Endothelial cell of umbilical vein (primary cell): Measurements from ENCODE around the gene UBE2D2. TPM values are rescaled to one million over a fixed set of nuclear protein-coding genes. Genes with fewer than 3 reads are reported as not detected.

Experiments
- BruUV-seq: library from RNA; stranded (reverse); fragments of 400-500 nt; replicated peaks from 2 replicates; lab custom pipeline; 2021; lab: Mats Ljungman, UMichigan
- CTCF ChIA-PET: fragments of 300-600, 350-600 bp; sonication (Branson Sonifier 250); formaldehyde crosslinking; loops from one replicate; lab custom pipeline; 2021; ENCODE audit warnings: antibody characterized with exemption, inconsistent platforms; lab: Charles Lee
- POLR2A ChIA-PET: fragments of 300-600, 350-600 bp; sonication (Branson Sonifier 250); formaldehyde crosslinking; loops from one replicate; lab custom pipeline; 2021; ENCODE audit warnings: antibody characterized with exemption, inconsistent platforms; lab: Charles Lee
- DNase-seq: peaks from one replicate; pipeline ENCODE4 v3.0.0-alpha.2; 2011; ENCODE audit warnings: low read depth, low spot score
- FAIRE-seq: peaks from 2 replicates; lab custom pipeline; 2011; peaks lifted over from hg19 to GRCh38; lab: Jason Lieb, UNC
- H2AFZ ChIP-seq: 2 replicates; pipeline ENCODE4 v1.6.0; 2012; ENCODE audit warnings: low read depth, low read length, control low read depth, inconsistent platforms
- H3K27ac ChIP-seq: 2 replicates; pipeline ENCODE4 v1.5.1; 2011; ENCODE audit warnings: low read depth, mild to moderate bottlenecking, control low read depth, low read length, moderate library complexity; ENCODE audit not compliant: insufficient read depth
- H3K27me3 ChIP-seq, 2 experiments: 2 replicates each; pipeline versions ENCODE4 v1.6.0 to v1.6.1; 2011; ENCODE audit warnings: low read length in 2 of 2, mixed read lengths in 1 of 2; ENCODE audit not compliant: control insufficient read depth in 2 of 2, insufficient read depth in 2 of 2
- H3K36me3 ChIP-seq, 2 experiments: 2 replicates in 1 of 2; 3 replicates in 1 of 2; pipeline ENCODE4 v1.5.1; 2011; ENCODE audit warnings: low read length in 2 of 2, mild to moderate bottlenecking in 1 of 2, moderate library complexity in 1 of 2; ENCODE audit not compliant: control insufficient read depth in 2 of 2, insufficient read depth in 2 of 2; ENCODE audit errors: extremely low read depth in 1 of 2
- H3K4me1 ChIP-seq: 3 replicates; pipeline ENCODE4 v1.5.1; 2011; ENCODE audit warnings: mild to moderate bottlenecking, low read length; ENCODE audit not compliant: control insufficient read depth, insufficient read depth; ENCODE audit errors: extremely low read depth
- H3K4me2 ChIP-seq: 2 replicates; pipeline ENCODE4 v1.6.1; 2011; ENCODE audit warnings: low read length, control low read depth, mixed read lengths; ENCODE audit not compliant: insufficient read depth
- H3K4me3 ChIP-seq, 3 experiments: fragments of 200-600 bp in 1 of 3; sonication (generic), shearing (Covaris generic) in 1 of 3; replicated peaks in 1 of 3; 2 replicates each; pipeline ENCODE4 v1.5.1; 2011 to 2016; ENCODE audit warnings: control low read depth in 3 of 3, low read length in 3 of 3, mild to moderate bottlenecking in 2 of 3, inconsistent platforms in 1 of 3, low read depth in 1 of 3, moderate library complexity in 1 of 3; ENCODE audit not compliant: insufficient read depth in 1 of 3
- H3K79me2 ChIP-seq: 2 replicates; pipeline ENCODE4 v1.6.0; 2012; ENCODE audit warnings: low read length, inconsistent platforms; ENCODE audit not compliant: control insufficient read depth, insufficient read depth
- H3K9ac ChIP-seq: replicated peaks from 2 replicates; pipeline ENCODE3; 2011; ENCODE audit warnings: low read length, control low read depth; ENCODE audit not compliant: insufficient read depth; ENCODE audit errors: extremely low read depth
- H3K9me1 ChIP-seq: replicated peaks from 3 replicates; pipeline ENCODE4 v1.6.0; 2011; ENCODE audit warnings: mild to moderate bottlenecking, low read length; ENCODE audit not compliant: control insufficient read depth, insufficient read depth; ENCODE audit errors: extremely low read depth
- H3K9me3 ChIP-seq: replicated peaks from 2 replicates; pipeline ENCODE4 v1.5.1; 2012; ENCODE audit warnings: low read length, inconsistent platforms; ENCODE audit not compliant: control insufficient read depth, insufficient read depth
- H4K20me1 ChIP-seq: replicated peaks from 2 replicates; pipeline ENCODE3; 2011; ENCODE audit warnings: mild to moderate bottlenecking, low read length; ENCODE audit not compliant: control insufficient read depth, insufficient read depth; ENCODE audit errors: extremely low read depth
- CTCF ChIP-seq, 2 donors: IDR thresholded peaks; 1 replicate in 1 of 2; 2 replicates in 1 of 2; pipeline ENCODE4 v1.5.1; 2011; ENCODE audit warnings: low read length in 2 of 2, mild to moderate bottlenecking in 2 of 2, moderate library complexity in 2 of 2, control low read depth in 1 of 2, inconsistent platforms in 1 of 2, low read depth in 1 of 2; ENCODE audit not compliant: insufficient read depth in 1 of 2; ENCODE audit errors: extremely low read depth in 1 of 2
- EZH2 ChIP-seq: IDR thresholded peaks from 2 replicates; pipeline ENCODE4 v1.6.1; 2012; ENCODE audit warnings: borderline replicate concordance, low read depth, mild to moderate bottlenecking, moderate library complexity, low read length, inconsistent platforms; ENCODE audit not compliant: severe bottlenecking
- FOS ChIP-seq: IDR thresholded peaks from 2 replicates; pipeline ENCODE4 v1.6.1; 2011; ENCODE audit warnings: mild to moderate bottlenecking, low read length, moderate library complexity, borderline replicate concordance; ENCODE audit not compliant: insufficient read depth
- GATA2 ChIP-seq: IDR thresholded peaks from 2 replicates; pipeline ENCODE4 v1.7.0; 2011; ENCODE audit warnings: low read depth, mild to moderate bottlenecking, moderate library complexity, mixed read lengths, low read length; ENCODE audit not compliant: insufficient read length, insufficient read depth
- JUN ChIP-seq: IDR thresholded peaks from 2 replicates; pipeline ENCODE4 v1.6.1; 2011; ENCODE audit warnings: borderline replicate concordance, low read depth; ENCODE audit not compliant: insufficient read length, insufficient read depth
- MAX ChIP-seq: IDR thresholded peaks from 2 replicates; pipeline ENCODE4 v1.6.1; 2011; ENCODE audit not compliant: insufficient read depth, insufficient read length
- MYC ChIP-seq: IDR thresholded peaks from one replicate; pipeline ENCODE4 v1.6.1; 2011; ENCODE audit warnings: mild to moderate bottlenecking, low read depth, low read length
- POLR2A ChIP-seq: IDR thresholded peaks from 2 replicates; pipeline ENCODE4 v1.6.1; 2012; ENCODE audit warnings: low read depth, mild to moderate bottlenecking, control low read depth, low read length
- POLR2AphosphoS5 ChIP-seq: IDR thresholded peaks from 2 replicates; pipeline ENCODE4 v1.6.1; 2012; ENCODE audit warnings: low read depth, mild to moderate bottlenecking, control low read depth, low read length, moderate library complexity; ENCODE audit not compliant: insufficient read depth
- dilution Hi-C: fragments of 300-500 bp; cut with MboI; formaldehyde crosslinking; loops from one replicate; pipeline ENCODE4 v1.15.0; 2019; ENCODE audit warnings: low sequenced_read_pairs; ENCODE audit not compliant: extremely low pct_ligation_motif_present
- intact Hi-C: fragments of 100-400 bp; cut with micrococcal nuclease; formaldehyde crosslinking; loops from one replicate; pipeline ENCODE4 v1.10.0; 2022
- polyA plus RNA-seq, 4 experiments: library from polyadenylated mRNA; depleted of rRNA in 3 of 4; stranded (reverse) in 3 of 4; unstranded in 1 of 4; fragments of >200 nt; gene quantifications; 2 replicates each; pipeline versions ENCODE4 v1.2.1 to v1.2.3, GENCODE V29; 2011 to 2012; ENCODE audit warnings: missing spikeins in 1 of 4
- total RNA-seq: library from RNA; stranded (reverse); gene quantifications from 2 replicates; pipeline ENCODE4 v1.2.3, GENCODE V29; 2021

UBE2D2 gene
- total and polyA plus RNA-seq, 2 donors (not counting 3 experiments of a cell fraction or from before 2014, with no cell fraction given), result 45.0 to 156 TPM

- no peak for FAIRE-seq
- CTCF ChIA-PET, result interaction anchor here (0.9 to 4.0 kb wide), 2 partner anchors 12 to 14 kb away, joined by 3 to 13 read pairs; no protein-coding TSS in a partner anchor
- no peaks in the 10 kb centered on the region for H3K9me1 ChIP-seq
- no TSS peak for BruUV-seq
- dilution Hi-C loops (no loop called here), intact Hi-C loops (no loop called here)
- H3K4me1 ChIP-seq, result peaks cover 26% of the 10 kb centered on the region
- no peak overlapping the region for H3K27ac ChIP-seq
- no peak overlapping the region for H2AFZ ChIP-seq
- H3K4me2 ChIP-seq, result no peak overlapping the region
- no peaks in the 10 kb centered on the region for H3K79me2 ChIP-seq
- H3K4me3 ChIP-seq, result no peak overlapping the region
- no peak overlapping the region for H3K9ac ChIP-seq
- no peak for TF ChIP-seq EZH2
- TF ChIP-seq GATA2, result no peak
- no peak for TF ChIP-seq FOS
- TF ChIP-seq JUN, result no peak
- no peak for TF ChIP-seq POLR2A
- no peak for TF ChIP-seq POLR2AphosphoS5
- TF ChIP-seq CTCF (IDR thresholded peaks at IDR 0.05; ENCODE audit: extremely low read depth in 1 of 2, insufficient read depth in 1 of 2, low read depth in 1 of 2, low read length in 2 of 2), result no peak
- TF ChIP-seq MAX, result no peak
- no peak for TF ChIP-seq MYC
- H3K36me3 ChIP-seq, result no peaks in the 10 kb centered on the region
- H3K9me3 ChIP-seq, result no peaks in the 10 kb centered on the region
- H4K20me1 ChIP-seq, result no peaks in the 10 kb centered on the region
- no peak for DNase-seq
- POLR2A ChIA-PET, result no interaction called here
- H3K27me3 ChIP-seq, result no peaks in the 10 kb centered on the region
Measured at GRCh38 chr5:139665626-139666025, 104.5 kb downstream of the UBE2D2 start.
